ENCODE measurements around the gene TREML2.

- TF ChIP-seq EZH2 (IDR thresholded peaks at IDR 0.05; ENCODE audit: insufficient read depth, poor library complexity, severe bottlenecking): no peak
- no peak for TF ChIP-seq EZH2phosphoT487 (IDR thresholded peaks at IDR 0.05; ENCODE audit: insufficient read depth, low read depth)
Measured at GRCh38 chr6:41200296-41200900, 551 bp downstream of the TREML2 start.

Data from GM23248 (cell line).